ENCODE data around the gene CENPM. TPM values are rescaled to one million over a fixed set of nuclear protein-coding genes. Genes with fewer than 3 reads are reported as not detected.

Gene CENPM
- total and polyA plus RNA-seq, 2 donors (not counting 1 experiment from before 2014, with no cell fraction given) = 5.9 to 11.6 TPM

GRCh38 chr22:41933411-41934177 is 13.4 kb downstream of the CENPM start:
- no peak for TF ChIP-seq EZH2 (IDR thresholded peaks at IDR 0.05; ENCODE audit: low read length, missing control alignments)
- TF ChIP-seq, protein P1, sequence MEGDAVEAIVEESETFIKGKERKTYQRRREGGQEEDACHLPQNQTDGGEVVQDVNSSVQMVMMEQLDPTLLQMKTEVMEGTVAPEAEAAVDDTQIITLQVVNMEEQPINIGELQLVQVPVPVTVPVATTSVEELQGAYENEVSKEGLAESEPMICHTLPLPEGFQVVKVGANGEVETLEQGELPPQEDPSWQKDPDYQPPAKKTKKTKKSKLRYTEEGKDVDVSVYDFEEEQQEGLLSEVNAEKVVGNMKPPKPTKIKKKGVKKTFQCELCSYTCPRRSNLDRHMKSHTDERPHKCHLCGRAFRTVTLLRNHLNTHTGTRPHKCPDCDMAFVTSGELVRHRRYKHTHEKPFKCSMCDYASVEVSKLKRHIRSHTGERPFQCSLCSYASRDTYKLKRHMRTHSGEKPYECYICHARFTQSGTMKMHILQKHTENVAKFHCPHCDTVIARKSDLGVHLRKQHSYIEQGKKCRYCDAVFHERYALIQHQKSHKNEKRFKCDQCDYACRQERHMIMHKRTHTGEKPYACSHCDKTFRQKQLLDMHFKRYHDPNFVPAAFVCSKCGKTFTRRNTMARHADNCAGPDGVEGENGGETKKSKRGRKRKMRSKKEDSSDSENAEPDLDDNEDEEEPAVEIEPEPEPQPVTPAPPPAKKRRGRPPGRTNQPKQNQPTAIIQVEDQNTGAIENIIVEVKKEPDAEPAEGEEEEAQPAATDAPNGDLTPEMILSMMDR (conservative IDR thresholded peaks at IDR 0.05 in 1 of 2, IDR thresholded peaks at IDR 0.05 in 1 of 2; ENCODE audit: low read depth in 1 of 2, low read length in 2 of 2) = no peak
- no peaks in the 10 kb centered on the region for H3K27me3 ChIP-seq (ENCODE audit: control insufficient read depth, insufficient read depth, low read length)
- H3K9ac ChIP-seq (ENCODE audit: insufficient read depth, low read length) = no peak overlapping the region
- H3K79me2 ChIP-seq (ENCODE audit: control insufficient read depth, insufficient read depth, low read length) = no peaks in the 10 kb centered on the region
- H3K9me3 ChIP-seq (ENCODE audit: control insufficient read depth, insufficient read depth, low read depth, low read length) = no peaks in the 10 kb centered on the region
- no peak for DNase-seq (ENCODE audit: low read depth in 2 of 2)
- no peak overlapping the region for H3K4me3 ChIP-seq (replicated peaks in 1 of 4; ENCODE audit: control extremely low read depth in 1 of 4, insufficient read depth in 1 of 4, low read depth in 3 of 4, low read length in 4 of 4)
- H3K36me3 ChIP-seq (ENCODE audit: control insufficient read depth, insufficient read depth, low read length) = peaks cover 2% of the 10 kb centered on the region
- H3K27ac ChIP-seq (ENCODE audit: insufficient read depth, low read length) = no peak overlapping the region
- no peaks in the 10 kb centered on the region for H4K20me1 ChIP-seq (ENCODE audit: control insufficient read depth, extremely low read depth, insufficient read depth, low read length)
- H3K4me1 ChIP-seq (ENCODE audit: control insufficient read depth, extremely low read depth, insufficient read depth, low read length) = no peaks in the 10 kb centered on the region
- H3K4me2 ChIP-seq (ENCODE audit: extremely low read depth, insufficient read depth, low read length) = no peak overlapping the region
- no peak overlapping the region for H2AFZ ChIP-seq (ENCODE audit: low read length)

GRCh38 chr22:41932353-41932752 is 14.6 kb downstream of the CENPM start:
- H3K4me1 ChIP-seq (ENCODE audit: control insufficient read depth, extremely low read depth, insufficient read depth, low read length) = no peaks in the 10 kb centered on the region
- no peaks in the 10 kb centered on the region for H3K27me3 ChIP-seq (ENCODE audit: control insufficient read depth, insufficient read depth, low read length)
- no peaks in the 10 kb centered on the region for H3K79me2 ChIP-seq (ENCODE audit: control insufficient read depth, insufficient read depth, low read length)
- no peak overlapping the region for H3K27ac ChIP-seq (ENCODE audit: insufficient read depth, low read length)
- no peaks in the 10 kb centered on the region for H4K20me1 ChIP-seq (ENCODE audit: control insufficient read depth, extremely low read depth, insufficient read depth, low read length)
- H3K9ac ChIP-seq (ENCODE audit: insufficient read depth, low read length) = no peak overlapping the region
- H3K4me3 ChIP-seq (replicated peaks in 1 of 4; ENCODE audit: control extremely low read depth in 1 of 4, insufficient read depth in 1 of 4, low read depth in 3 of 4, low read length in 4 of 4) = no peak overlapping the region
- no peak for DNase-seq (ENCODE audit: low read depth in 2 of 2)
- TF ChIP-seq EZH2 (IDR thresholded peaks at IDR 0.05; ENCODE audit: low read length, missing control alignments) = no peak
- TF ChIP-seq, protein P1 (conservative IDR thresholded peaks at IDR 0.05 in 1 of 2, IDR thresholded peaks at IDR 0.05 in 1 of 2; ENCODE audit: low read depth in 1 of 2, low read length in 2 of 2) = no peak
- no peak overlapping the region for H3K4me2 ChIP-seq (ENCODE audit: extremely low read depth, insufficient read depth, low read length)
- H3K9me3 ChIP-seq (ENCODE audit: control insufficient read depth, insufficient read depth, low read depth, low read length) = no peaks in the 10 kb centered on the region
- peaks cover 2% of the 10 kb centered on the region for H3K36me3 ChIP-seq (ENCODE audit: control insufficient read depth, insufficient read depth, low read length)
- no peak overlapping the region for H2AFZ ChIP-seq (ENCODE audit: low read length)

DNA sequence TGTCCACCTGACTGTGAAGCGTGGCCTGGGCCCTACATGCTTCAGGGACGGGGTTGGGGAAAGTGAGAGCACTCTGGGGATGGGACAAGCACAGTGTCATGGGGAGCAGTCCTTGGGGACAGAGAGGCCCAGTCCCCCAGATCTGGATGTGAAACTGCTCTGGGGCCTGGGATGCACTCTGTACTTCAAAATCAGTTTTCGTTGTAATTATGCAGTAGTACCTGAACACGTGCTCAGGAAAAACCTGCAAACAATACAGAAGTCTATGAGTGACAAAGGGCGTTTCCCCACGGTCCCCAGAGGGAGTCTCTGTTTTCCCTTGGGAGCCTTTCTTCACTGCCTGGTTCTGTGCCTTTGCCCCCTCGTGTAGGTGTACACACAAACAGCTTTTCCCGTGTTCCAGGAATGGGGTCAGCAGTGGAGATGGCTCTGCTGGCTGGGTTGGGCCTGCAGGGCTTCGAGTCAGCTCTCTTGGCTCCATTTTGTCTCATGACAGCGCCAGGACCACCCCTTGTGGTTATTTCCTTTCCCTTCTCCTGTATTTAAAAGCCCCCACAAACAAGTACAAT is 15.2 kb downstream of the CENPM start:
- no peaks in the 10 kb centered on the region for H3K4me1 ChIP-seq (ENCODE audit: control insufficient read depth, extremely low read depth, insufficient read depth, low read length)
- no peak overlapping the region for H3K4me3 ChIP-seq (replicated peaks in 1 of 4; ENCODE audit: control extremely low read depth in 1 of 4, insufficient read depth in 1 of 4, low read depth in 3 of 4, low read length in 4 of 4)
- H3K36me3 ChIP-seq (ENCODE audit: control insufficient read depth, insufficient read depth, low read length) = peaks cover 2% of the 10 kb centered on the region
- H4K20me1 ChIP-seq (ENCODE audit: control insufficient read depth, extremely low read depth, insufficient read depth, low read length) = no peaks in the 10 kb centered on the region
- TF ChIP-seq EZH2 (IDR thresholded peaks at IDR 0.05; ENCODE audit: low read length, missing control alignments) = no peak
- TF ChIP-seq, protein P1 (conservative IDR thresholded peaks at IDR 0.05 in 1 of 2, IDR thresholded peaks at IDR 0.05 in 1 of 2; ENCODE audit: low read depth in 1 of 2, low read length in 2 of 2) = no peak
- DNase-seq (ENCODE audit: low read depth in 2 of 2) = no peak
- no peak overlapping the region for H2AFZ ChIP-seq (ENCODE audit: low read length)
- no peak overlapping the region for H3K9ac ChIP-seq (ENCODE audit: insufficient read depth, low read length)
- H3K4me2 ChIP-seq (ENCODE audit: extremely low read depth, insufficient read depth, low read length) = no peak overlapping the region
- H3K79me2 ChIP-seq (ENCODE audit: control insufficient read depth, insufficient read depth, low read length) = no peaks in the 10 kb centered on the region
- H3K27me3 ChIP-seq (ENCODE audit: control insufficient read depth, insufficient read depth, low read length) = no peaks in the 10 kb centered on the region
- H3K27ac ChIP-seq (ENCODE audit: insufficient read depth, low read length) = no peak overlapping the region
- H3K9me3 ChIP-seq (ENCODE audit: control insufficient read depth, insufficient read depth, low read depth, low read length) = no peaks in the 10 kb centered on the region
